AG04450 (cell line): ENCODE measurements around the gene ANKRD6. TPM values are rescaled to one million over a fixed set of nuclear protein-coding genes. Genes with fewer than 3 reads are reported as not detected.

Experiments
- CTCF ChIA-PET: fragments of 300-600, 350-600 bp; formaldehyde crosslinking; extraction: SDS; loops from one replicate; lab custom pipeline; 2022; ENCODE audit warnings: antibody characterized with exemption, inconsistent platforms; lab: Charles Lee
- POLR2A ChIA-PET: fragments of 350-600 bp; formaldehyde crosslinking; extraction: SDS; loops from one replicate; lab custom pipeline; 2021; ENCODE audit warnings: antibody characterized with exemption, inconsistent platforms; lab: Yijun Ruan, JAX
- DNase-seq: peaks from one replicate; pipeline ENCODE4 v3.0.0-alpha.2; 2011; ENCODE audit warnings: low read depth, low spot score
- H3K27ac ChIP-seq: one replicate; pipeline ENCODE4 v1.5.1; 2012; ENCODE audit warnings: low read depth, low read length, control low read depth
- H3K27me3 ChIP-seq: one replicate; pipeline ENCODE4 v1.6.0; 2012; ENCODE audit warnings: low read length; ENCODE audit not compliant: control insufficient read depth, insufficient read depth
- H3K4me3 ChIP-seq: 2 replicates; pipeline ENCODE4 v1.5.1; 2011; ENCODE audit warnings: mild to moderate bottlenecking, low read depth, low read length, control low read depth
- H3K9me3 ChIP-seq: 2 replicates; pipeline ENCODE4 v1.5.1; 2012; ENCODE audit warnings: low read length; ENCODE audit not compliant: control insufficient read depth, insufficient read depth
- CTCF ChIP-seq: IDR thresholded peaks from 2 replicates; pipeline ENCODE4 v1.5.1; 2011; ENCODE audit warnings: low read depth, low read length, control low read depth, inconsistent platforms
- polyA plus RNA-seq: library from polyadenylated mRNA; depleted of rRNA; stranded (reverse); fragments of >200 nt; gene quantifications from 2 replicates; pipeline ENCODE4 v1.2.3, GENCODE V29; 2011

Gene ANKRD6
- polyA plus RNA-seq, 1 experiment: 0.10 TPM

GRCh38 chr6:89567630-89568390 lies 134.9 kb downstream of the ANKRD6 start:
- POLR2A ChIA-PET: no interaction called here
- no peak for DNase-seq
- CTCF ChIA-PET: no interaction called here

GRCh38 chr6:89574910-89575561 lies 142.1 kb downstream of the ANKRD6 start:
- Histone ChIP-seq H3K27ac (no peak overlapping the region), H3K9me3 (no peaks in the 10 kb centered on the region), H3K27me3 (no peaks in the 10 kb centered on the region), H3K4me3 (no peak overlapping the region)
- DNase-seq: no peak
- CTCF ChIA-PET: no interaction called here
- TF ChIP-seq CTCF: no peak
- POLR2A ChIA-PET: no interaction called here

More at GRCh38 chr6:89567630-89568390, 134.9 kb downstream of the ANKRD6 start:
- H3K9me3 ChIP-seq: no peaks in the 10 kb centered on the region
- no peak overlapping the region for H3K4me3 ChIP-seq
- H3K27ac ChIP-seq: no peak overlapping the region
- H3K27me3 ChIP-seq: no peaks in the 10 kb centered on the region
- TF ChIP-seq CTCF: no peak

GRCh38 chr6:89575562-89575960 lies 142.6 kb downstream of the ANKRD6 start:
- CTCF ChIA-PET: no interaction called here
- POLR2A ChIA-PET: no interaction called here

DNA sequence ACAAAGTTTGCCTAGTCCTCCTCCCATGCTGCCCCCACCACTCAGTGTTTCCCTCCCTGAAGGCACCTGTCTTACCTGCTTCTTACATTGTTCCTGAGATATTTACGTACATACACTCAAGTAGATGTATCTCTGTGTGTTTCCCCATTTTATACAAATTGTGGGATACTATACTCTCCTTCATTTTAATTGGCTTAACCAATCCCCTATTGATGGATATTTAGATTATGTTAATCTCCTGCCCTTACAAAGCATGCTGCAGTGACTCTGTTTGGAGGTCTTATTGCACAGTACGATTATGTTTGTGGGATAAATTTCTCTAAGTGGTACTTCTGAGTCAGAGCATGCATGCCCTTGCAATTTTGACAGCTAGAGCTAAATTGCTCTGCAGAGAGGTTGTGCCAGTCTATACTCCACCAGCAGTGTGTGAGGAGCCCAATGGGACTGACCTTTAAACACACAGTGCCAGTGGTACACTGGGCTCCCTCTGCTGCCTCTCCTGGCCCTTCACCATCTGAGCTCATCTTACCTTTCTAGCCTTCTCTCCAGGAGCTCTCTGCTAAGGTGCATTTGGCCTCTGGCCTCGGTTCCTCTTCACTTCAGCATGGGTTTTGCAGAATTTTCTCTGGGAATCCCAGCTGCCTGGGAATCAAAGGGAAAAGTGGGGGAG lies 148.2 kb downstream of the ANKRD6 start:
- Histone ChIP-seq H3K27ac (no peak overlapping the region), H3K4me3 (no peak overlapping the region), H3K9me3 (no peaks in the 10 kb centered on the region), H3K27me3 (no peaks in the 10 kb centered on the region)
- CTCF ChIA-PET: no interaction called here
- DNase-seq: no peak
- POLR2A ChIA-PET: no interaction called here
- no peak for TF ChIP-seq CTCF

More at GRCh38 chr6:89575562-89575960, 142.6 kb downstream of the ANKRD6 start:
- no peak overlapping the region for H3K27ac ChIP-seq
- no peaks in the 10 kb centered on the region for H3K9me3 ChIP-seq
- TF ChIP-seq CTCF: no peak
- no peak for DNase-seq
- H3K4me3 ChIP-seq: no peak overlapping the region
- H3K27me3 ChIP-seq: no peaks in the 10 kb centered on the region

DNA sequence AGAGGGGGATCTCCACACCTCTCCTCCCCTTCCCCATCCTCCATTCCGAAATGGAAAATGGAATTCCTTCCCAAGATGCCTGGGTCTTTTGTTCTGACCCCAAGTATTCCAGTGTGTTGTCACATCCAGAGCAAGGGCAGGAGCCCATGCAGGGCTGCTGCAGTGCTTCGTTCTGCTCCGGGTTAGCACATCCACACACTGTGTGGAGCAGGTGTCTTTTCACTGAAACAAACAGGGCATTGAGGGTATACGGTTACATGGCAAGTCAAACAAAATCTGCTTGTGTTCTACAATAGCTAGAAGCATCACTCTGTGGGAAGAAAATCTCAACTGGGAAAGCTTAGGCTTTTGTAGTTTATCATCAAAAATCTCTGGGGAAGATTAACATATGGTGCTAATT lies 148.7 kb downstream of the ANKRD6 start:
- TF ChIP-seq CTCF: no peak
- Histone ChIP-seq H3K27ac (no peak overlapping the region), H3K9me3 (no peaks in the 10 kb centered on the region), H3K27me3 (no peaks in the 10 kb centered on the region), H3K4me3 (no peak overlapping the region)
- ChIA-PET POLR2A (no interaction called here), CTCF (no interaction called here)
- no peak for DNase-seq
